Breast epithelium (tissue), 3 donors: ENCODE data around the gene AGPAT2.

Experiments used
- POLR2A ChIP-seq: fragments of 450-650 bp; IDR thresholded peaks from one replicate; pipeline ENCODE4 v1.6.1; 2016; ENCODE audit warnings: antibody characterized with exemption, mild to moderate bottlenecking, moderate library complexity
- TF ChIP-seq, protein P1 (sequence below), 3 donors: fragments of 450-650 bp; IDR thresholded peaks; one replicate each; pipeline ENCODE4 v1.5.1; 2016 to 2017; ENCODE audit warnings: antibody characterized with exemption in 3 of 3, mild to moderate bottlenecking in 3 of 3, moderate library complexity in 3 of 3

DNA sequence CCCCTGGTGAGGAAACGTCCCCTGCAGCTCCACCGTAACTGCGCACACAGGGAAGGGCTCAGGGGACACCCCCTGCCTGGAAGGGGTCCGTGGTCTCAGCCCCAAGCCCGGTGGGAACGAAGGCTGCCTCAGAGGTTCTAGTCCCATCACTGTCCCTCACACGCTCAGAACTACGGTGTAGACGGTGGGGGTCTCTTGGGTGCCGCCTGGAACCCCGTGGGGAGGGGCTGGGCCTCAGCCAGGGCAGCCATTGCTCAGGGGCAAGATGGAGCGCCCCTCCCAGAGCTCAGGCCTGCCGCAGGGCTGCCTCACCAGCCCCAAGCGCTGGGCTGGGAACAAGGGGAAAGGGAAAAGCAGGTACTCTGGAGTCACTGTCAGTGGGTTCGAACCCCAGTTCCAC lies 2.9 kb downstream of the AGPAT2 start:
- TF ChIP-seq, protein P1, sequence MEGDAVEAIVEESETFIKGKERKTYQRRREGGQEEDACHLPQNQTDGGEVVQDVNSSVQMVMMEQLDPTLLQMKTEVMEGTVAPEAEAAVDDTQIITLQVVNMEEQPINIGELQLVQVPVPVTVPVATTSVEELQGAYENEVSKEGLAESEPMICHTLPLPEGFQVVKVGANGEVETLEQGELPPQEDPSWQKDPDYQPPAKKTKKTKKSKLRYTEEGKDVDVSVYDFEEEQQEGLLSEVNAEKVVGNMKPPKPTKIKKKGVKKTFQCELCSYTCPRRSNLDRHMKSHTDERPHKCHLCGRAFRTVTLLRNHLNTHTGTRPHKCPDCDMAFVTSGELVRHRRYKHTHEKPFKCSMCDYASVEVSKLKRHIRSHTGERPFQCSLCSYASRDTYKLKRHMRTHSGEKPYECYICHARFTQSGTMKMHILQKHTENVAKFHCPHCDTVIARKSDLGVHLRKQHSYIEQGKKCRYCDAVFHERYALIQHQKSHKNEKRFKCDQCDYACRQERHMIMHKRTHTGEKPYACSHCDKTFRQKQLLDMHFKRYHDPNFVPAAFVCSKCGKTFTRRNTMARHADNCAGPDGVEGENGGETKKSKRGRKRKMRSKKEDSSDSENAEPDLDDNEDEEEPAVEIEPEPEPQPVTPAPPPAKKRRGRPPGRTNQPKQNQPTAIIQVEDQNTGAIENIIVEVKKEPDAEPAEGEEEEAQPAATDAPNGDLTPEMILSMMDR (IDR thresholded peaks at IDR 0.05) = no peak
- no peak for TF ChIP-seq POLR2A
